ENCODE results near the gene ANG. TPM values are rescaled to one million over a fixed set of nuclear protein-coding genes. Genes with fewer than 3 reads are reported as not detected.
"Not testable (repeated sequence)": the region's sequence is repeated elsewhere in the genome, so short reads cannot be mapped to it uniquely, and the experiment has no call there.

ANG gene
- polyA plus RNA-seq, 4 donors, result 2.9 to 5.0 (median 3.7) TPM

GRCh38 chr14:20696764-20697163 is 8.2 kb downstream of the ANG start:
- DNase-seq (ENCODE audit: low read depth in 4 of 4, low spot score in 2 of 4), result no peak

DNA sequence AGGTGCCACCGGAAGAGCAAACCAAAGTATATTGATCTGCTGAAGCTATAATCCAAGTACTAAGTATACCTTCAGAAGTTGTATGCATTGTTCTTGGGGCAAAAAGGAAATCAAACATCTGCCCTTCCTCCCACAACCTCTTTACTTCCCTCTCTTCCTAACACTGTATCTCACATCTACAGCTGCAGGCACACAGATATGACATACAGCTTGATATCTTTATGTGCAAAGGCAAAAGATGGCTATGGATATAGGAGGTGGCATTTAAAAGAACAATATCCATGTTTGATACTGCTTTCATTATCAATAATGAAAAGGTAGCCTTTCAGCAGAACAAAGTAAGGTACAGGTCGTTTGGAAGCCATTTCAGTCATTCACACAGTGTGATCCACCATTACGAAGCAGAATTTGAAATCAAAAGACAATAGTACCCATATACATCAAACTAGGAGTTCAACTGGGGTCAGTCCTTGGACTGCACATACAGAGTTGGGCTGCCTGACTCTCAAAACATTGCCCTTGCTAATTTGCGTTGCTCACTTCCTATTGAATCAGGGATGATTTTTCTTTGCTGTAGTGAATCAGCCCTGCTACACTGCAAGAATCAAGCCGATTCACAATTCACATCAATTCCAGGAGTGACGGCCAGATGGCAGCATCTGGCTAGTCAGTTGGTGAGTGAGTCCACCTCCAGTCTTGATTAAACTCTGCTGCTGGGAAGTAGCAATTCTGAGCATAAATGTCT is 8.9 kb downstream of the ANG start:
- peak in 2 of 4 donors; percentile 39 to 65 for DNase-seq (ENCODE audit: low read depth in 4 of 4, low spot score in 2 of 4)

DNA sequence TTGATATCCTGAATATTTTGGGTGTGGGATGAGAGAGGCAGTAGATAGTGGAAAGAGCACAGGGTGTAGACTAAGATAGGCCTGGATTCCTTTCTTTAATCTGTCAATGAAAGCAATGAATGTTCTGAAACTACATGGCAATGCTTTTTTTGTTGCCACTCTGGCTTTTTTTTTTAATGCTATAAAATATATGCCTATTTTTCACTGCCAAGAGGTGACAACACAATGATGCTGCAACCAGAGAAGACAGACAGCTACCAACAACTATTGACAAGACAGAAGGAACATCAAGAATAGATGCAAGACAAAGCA is 9.4 kb downstream of the ANG start:
- DNase-seq (ENCODE audit: low read depth in 4 of 4, low spot score in 2 of 4), result no peak

DNA sequence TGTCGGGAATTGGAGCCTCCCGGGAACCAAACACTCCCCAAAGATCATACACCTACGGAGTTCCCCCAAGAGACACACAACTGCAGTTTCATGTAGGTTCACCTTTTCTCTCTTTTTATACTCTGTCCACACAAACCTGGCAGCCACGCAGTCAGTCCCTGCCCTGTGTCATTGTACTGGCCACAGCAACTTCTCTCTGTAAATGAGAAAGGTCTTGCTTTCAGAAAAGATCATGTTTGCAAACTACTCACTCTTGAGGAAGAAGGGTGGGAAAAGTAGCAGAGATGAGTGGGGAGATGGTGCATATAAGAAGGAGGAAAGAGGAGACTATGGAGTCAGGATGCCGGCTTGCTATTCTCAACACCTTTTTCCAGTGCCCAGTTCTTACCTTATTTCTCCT is 10.4 kb downstream of the ANG start:
- no peak for DNase-seq (ENCODE audit: low read depth in 4 of 4, low spot score in 2 of 4)

- DNase-seq (ENCODE audit: low read depth in 4 of 4, low spot score in 2 of 4), result no peak
Measured at GRCh38 chr14:20699931-20700330, 11.4 kb downstream of the ANG start.

GRCh38 chr14:20700965-20701364 is 12.4 kb downstream of the ANG start:
- DNase-seq (ENCODE audit: low read depth in 4 of 4, low spot score in 2 of 4), result not testable (repeated sequence)

DNA sequence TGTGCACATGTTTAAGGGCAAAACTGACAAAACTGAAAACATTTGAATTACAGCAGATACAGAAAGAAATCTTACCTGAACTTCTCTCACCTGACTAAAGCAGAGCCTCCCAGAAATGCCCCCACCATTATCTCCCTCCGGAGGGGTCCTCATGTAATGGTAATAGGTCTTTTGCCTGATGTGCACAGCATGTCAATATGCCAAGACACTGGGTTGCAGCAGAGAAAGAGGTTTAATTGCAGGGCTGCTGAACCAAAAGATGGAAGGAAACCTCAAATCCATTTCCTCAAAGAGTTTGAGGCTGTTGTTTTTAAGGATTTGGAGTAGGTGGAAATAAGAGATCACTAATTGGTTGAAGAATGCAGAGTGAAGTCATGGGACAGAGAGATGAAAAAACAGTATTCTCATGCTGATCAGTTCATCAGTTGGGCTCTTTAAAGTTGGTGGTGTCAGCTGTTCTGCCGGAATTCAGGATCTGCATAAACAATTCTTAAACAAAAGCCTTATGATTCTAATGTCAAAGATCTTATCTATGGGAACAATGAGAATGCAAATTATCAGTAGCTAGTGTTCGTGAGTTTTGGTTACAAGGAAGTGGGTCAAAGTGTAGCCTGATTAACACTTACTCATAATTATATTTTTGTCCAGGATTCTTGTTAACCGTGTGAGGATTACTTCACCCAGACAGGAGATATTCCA is 18.2 kb downstream of the ANG start:
- no peak for DNase-seq (ENCODE audit: low read depth in 4 of 4, low spot score in 2 of 4)

- no peak for DNase-seq (ENCODE audit: low read depth in 4 of 4, low spot score in 2 of 4)
Measured at GRCh38 chr14:20707622-20708021, 19.1 kb downstream of the ANG start.

GRCh38 chr14:20711261-20711660 is 22.7 kb downstream of the ANG start:
- DNase-seq (ENCODE audit: low read depth in 4 of 4, low spot score in 2 of 4), result no peak

GRCh38 chr14:20711685-20712084 is 23.1 kb downstream of the ANG start:
- no peak for DNase-seq (ENCODE audit: low read depth in 4 of 4, low spot score in 2 of 4)

DNA sequence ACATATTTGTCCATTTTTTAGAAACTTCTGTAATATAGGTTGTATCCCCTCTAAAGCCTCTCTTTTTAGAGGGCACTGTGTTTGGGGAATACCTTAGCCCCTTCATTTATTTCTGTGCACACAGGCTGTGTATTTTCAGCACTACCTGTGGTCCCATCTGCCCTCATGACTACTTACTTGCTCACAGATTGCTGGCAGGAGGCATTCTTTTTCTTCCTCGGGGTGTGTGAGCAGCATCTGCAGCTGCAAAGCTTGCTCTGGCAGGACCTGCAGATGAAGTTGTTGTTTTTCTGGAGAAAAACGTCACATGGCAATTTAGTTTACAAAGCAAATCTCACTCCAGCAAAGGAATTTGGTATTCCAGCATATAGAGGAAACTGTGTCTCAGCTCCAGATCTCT is 24.3 kb downstream of the ANG start:
- DNase-seq (ENCODE audit: low read depth in 4 of 4, low spot score in 2 of 4), result no peak

GRCh38 chr14:20714593-20715250 is 26.2 kb downstream of the ANG start:
- DNase-seq (ENCODE audit: low read depth in 4 of 4, low spot score in 2 of 4), result no peak

DNA sequence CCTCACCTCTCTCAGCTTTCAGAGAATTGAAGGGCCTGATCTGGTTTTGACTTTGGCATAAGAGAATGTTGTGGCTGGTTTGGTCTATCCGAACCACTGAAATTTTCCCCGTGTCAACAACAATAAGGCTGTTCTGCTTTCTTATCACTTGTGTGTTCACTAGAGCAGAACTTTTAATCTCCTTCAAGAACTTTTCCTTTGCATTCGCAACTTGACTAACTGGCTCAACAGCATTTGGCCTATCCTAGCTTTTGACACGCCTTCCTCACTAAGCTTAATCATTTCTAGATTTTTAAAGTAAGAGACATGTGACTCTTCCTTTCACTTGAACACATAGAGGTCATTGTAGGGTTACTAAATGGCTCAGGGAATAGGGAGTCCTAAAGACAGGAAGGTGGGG is 31.2 kb downstream of the ANG start:
- DNase-seq (ENCODE audit: low read depth in 4 of 4, low spot score in 2 of 4), result peak in 2 of 4 donors; percentile 24 to 50

DNA sequence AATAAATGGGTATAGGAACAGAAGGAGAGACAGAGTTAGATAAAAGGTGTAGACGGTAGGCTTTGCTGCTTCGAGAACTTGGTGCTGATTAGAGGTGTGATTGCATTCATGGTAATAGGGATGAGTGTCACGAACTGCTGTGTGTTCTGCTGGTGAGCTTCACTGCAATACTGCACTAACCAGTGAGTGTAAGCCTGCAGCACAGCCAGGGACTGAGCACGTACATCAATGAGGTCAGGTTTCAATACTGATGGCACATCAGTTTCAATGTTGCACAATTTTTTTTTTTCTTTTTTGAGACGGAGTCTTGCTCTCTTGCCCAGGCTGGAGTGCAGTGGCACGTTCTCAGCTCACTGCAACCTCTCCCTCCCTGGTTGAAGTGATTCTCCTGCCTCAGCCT is 32.2 kb downstream of the ANG start:
- no peak for DNase-seq (ENCODE audit: low read depth in 4 of 4, low spot score in 2 of 4)

DNA sequence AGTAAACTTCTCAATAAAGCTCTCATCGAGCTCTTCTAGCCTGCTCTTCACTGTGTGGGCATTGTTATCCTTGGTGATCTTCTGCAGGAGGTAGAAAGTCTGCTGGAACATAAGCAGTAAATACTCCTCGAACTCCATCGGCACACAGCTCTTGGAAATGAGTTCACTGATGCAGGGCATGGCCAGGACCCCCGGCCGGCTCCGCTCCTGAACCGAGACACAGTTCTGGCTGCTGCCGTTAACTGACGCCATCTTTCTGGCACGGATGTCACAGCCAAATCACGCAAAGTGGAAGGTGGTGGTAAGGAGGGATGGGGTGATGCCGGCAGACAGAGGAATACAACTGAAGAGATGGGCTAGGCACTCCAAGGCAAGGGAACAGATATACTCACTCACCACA is 33.5 kb downstream of the ANG start:
- DNase-seq (ENCODE audit: low read depth in 4 of 4, low spot score in 2 of 4), result no peak

GRCh38 chr14:20723488-20723887 is 34.9 kb downstream of the ANG start:
- no peak for DNase-seq (ENCODE audit: low read depth in 4 of 4, low spot score in 2 of 4)

- DNase-seq (ENCODE audit: low read depth in 4 of 4, low spot score in 2 of 4), result not testable (repeated sequence)
Measured at GRCh38 chr14:20726121-20726520, 37.6 kb downstream of the ANG start.

DNA sequence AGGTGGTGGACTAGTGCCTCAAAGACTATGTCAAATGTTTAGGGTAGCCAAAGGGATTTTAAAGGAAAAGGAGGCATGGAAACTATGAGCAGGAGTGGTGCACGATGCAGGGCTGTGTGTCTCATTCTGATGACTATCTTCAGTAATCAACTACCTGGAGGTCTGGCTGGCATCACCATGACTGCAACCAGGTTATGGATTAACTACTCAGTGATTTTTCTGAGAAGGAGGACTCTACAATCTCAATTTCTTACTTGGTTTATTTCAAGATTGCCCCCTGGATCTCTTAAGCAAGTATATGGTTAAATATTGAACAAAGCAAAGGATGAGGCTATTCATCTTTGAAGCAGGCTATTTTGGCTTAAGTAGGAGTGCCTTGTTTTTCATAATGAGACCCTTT is 38.0 kb downstream of the ANG start:
- DNase-seq (ENCODE audit: low read depth in 4 of 4, low spot score in 2 of 4), result no peak

DNA sequence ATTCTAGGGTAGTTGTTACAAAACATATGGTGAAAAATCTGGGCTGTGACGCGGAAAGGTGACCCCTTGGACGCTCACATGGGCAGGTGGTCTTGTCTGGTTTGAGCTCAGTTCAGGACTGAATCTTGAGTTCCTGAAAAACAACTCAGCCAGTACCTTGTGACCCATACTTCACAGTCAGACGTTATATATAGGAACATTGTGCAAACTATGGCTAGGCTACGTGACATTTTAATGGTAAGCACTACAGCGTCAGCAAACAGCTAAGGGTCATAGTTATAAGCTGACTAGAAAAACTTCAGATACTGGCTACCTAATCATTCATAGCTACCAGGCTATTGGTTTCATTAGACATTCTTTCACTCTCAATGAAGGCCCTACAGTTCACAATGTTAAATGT is 42.3 kb downstream of the ANG start:
- DNase-seq (ENCODE audit: low read depth in 4 of 4, low spot score in 2 of 4), result no peak

DNA sequence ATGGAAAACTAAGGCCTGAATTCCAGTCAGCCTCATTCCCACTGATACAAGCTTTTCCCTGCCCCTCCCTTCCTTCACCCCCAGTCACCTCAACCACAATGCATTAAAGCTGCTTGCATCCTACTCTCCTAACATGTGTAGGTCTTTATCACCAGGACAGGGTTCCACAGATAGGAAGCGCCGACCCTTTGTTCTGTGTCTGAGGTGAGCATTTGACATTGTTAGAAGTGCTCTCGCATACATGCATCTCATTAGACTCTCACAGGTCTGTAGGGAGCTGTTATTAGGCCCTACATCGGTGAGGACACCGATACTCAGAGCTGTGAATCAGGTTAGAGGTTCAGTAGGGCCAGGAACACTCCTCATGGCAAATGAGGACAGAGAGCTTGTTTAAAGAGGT is 43.9 kb downstream of the ANG start:
- DNase-seq (ENCODE audit: low read depth in 4 of 4, low spot score in 2 of 4), result no peak

- no peak for DNase-seq (ENCODE audit: low read depth in 4 of 4, low spot score in 2 of 4)
Measured at GRCh38 chr14:20732979-20733635, 44.5 kb downstream of the ANG start.

Measured in left renal cortex interstitium (tissue), 4 donors.